Heart left ventricle (tissue), 16 donors: ENCODE data around the gene KCNMB2. TPM values are rescaled to one million over a fixed set of nuclear protein-coding genes. Genes with fewer than 3 reads are reported as not detected.
A peak's percentile ranks its signal among the peaks of the same experiment; 100 is the strongest.

Experiments
- ATAC-seq, 4 donors: fragments of 200-7000 bp; cut with Tn5 transposase; one replicate each; pipeline ENCODE4 v1.9.1; 2020 to 2022; ENCODE audit warnings: moderate library complexity in 4 of 4, mild to moderate bottlenecking in 3 of 4, moderate number of reproducible peaks in 1 of 4
- DNase-seq, 5 donors: peaks; one replicate each; pipeline ENCODE4 v3.0.0-alpha.2; 2020
- H3K27ac ChIP-seq, 12 donors: fragments of 200-600 bp; sonication (generic) in 4 of 12; one replicate each; pipeline versions ENCODE4 v1.5.0 to v1.8.0; 2016 to 2022; ENCODE audit warnings: mild to moderate bottlenecking in 2 of 12
- H3K27me3 ChIP-seq, 9 donors: fragments of 200-600 bp; sonication (generic) in 2 of 9; one replicate each; pipeline versions ENCODE4 v1.5.1 to v1.8.0; 2016 to 2022; ENCODE audit warnings: mild to moderate bottlenecking in 3 of 9
- H3K36me3 ChIP-seq, 9 donors: fragments of 200-600 bp; sonication (generic) in 2 of 9; one replicate each; pipeline versions ENCODE4 v1.5.0 to v1.8.0; 2018 to 2022; ENCODE audit warnings: mild to moderate bottlenecking in 2 of 9
- H3K4me1 ChIP-seq, 12 donors: fragments of 200-600 bp; sonication (generic) in 4 of 12; one replicate each; pipeline versions ENCODE4 v1.5.0 to v1.8.0; 2016 to 2022; ENCODE audit warnings: mild to moderate bottlenecking in 3 of 12
- H3K4me3 ChIP-seq, 12 donors: fragments of 200-600 bp; sonication (generic) in 4 of 12; one replicate each; pipeline versions ENCODE4 v1.5.0 to v1.8.0; 2017 to 2022; ENCODE audit warnings: mild to moderate bottlenecking in 9 of 12, moderate library complexity in 4 of 12
- H3K9me3 ChIP-seq, 12 donors: fragments of 200-600 bp; sonication (generic) in 4 of 12; one replicate each; pipeline versions ENCODE4 v1.5.0 to v1.8.0; 2016 to 2022; ENCODE audit warnings: mild to moderate bottlenecking in 1 of 12
- POLR2A ChIP-seq, 2 donors: fragments of 450-650 bp; IDR thresholded peaks; one replicate each; pipeline ENCODE4 v1.6.1; 2017; ENCODE audit warnings: antibody characterized with exemption in 2 of 2, mild to moderate bottlenecking in 2 of 2, moderate library complexity in 2 of 2
- WGBS, 4 donors: extraction: QIAGEN DNeasy Blood & Tissue Kit in 2 of 4; methylation state at CpG; one replicate each; pipeline versions ENCODE4 v1.1.5 to v1.1.7; 2013 to 2018; 5-methylcytosine and 5-hydroxymethylcytosine counted together
- intact Hi-C, 10 donors: fragments of 100-400 bp; cut with DNase I; formaldehyde crosslinking; loops; one replicate each; pipeline versions ENCODE4 v1.11.1 to v1.14.2; 2022
- long read RNA-seq, 3 donors: library from polyadenylated mRNA; unstranded; transcript quantifications; one replicate each; pipeline ENCODE4 v2.0.0, GENCODE V29; 2020 to 2021
- polyA plus RNA-seq, 2 donors: library from polyadenylated mRNA; stranded (reverse); fragments of 200-250 nt; gene quantifications; one replicate each; pipeline ENCODE4 v1.2.3, GENCODE V29; 2013
- total RNA-seq, 9 donors: library from RNA; depleted of rRNA in 2 of 9; stranded (reverse); fragments of >200 nt in 2 of 9; fragmentation: NEBNext Ultra II Directional in 3 of 9; extraction: Animal tissue kit (Norgen Biotek cat#: 25700) in 3 of 9; gene quantifications; one replicate each; pipeline versions ENCODE4 v1.1.0 to v1.2.4, GENCODE V29; 2016 to 2023
- TF ChIP-seq, protein P1 (sequence below), 12 donors: fragments of 200-600 bp; sonication (generic) in 4 of 12; IDR thresholded peaks; one replicate each; pipeline versions ENCODE4 v1.5.0 to v1.8.0; 2018 to 2022; ENCODE audit warnings: antibody characterized with exemption in 12 of 12, mild to moderate bottlenecking in 5 of 12
- donor health status: ischemic (EF 13 %, LVEDD 7.1; RV severe dilation, severe dysfunction).
- donor health status: healthy with polysubstance abuse.
- donor health status: DM: no; HTN: yes; CAD: no.
- donor health status: DM: no; HTN: no; CAD: no.
- donor health status: ischemic (EF 25% LVEDD 6.9; RV normal size, moderate dysfunction).
- donor health status: ischemic (EF 25% LVEDD 5.7; RV mildly dilated, moderate dysfunction).
- donor health status: healthy.
- donor health status: DM: yes; HTN: yes; CAD: no.
- donor health status: ischemic (EF 35%, LVEDD 5.7; RV mildly dilated, moderate dysfunction).
- donor health status: nonischemic (EF 11% LVEDD 7.7; RV severe dilation, severe dysfunction).
- donor health status: DM: yes; HTN: yes; CAD: no.
- donor health status: PGD.
- donor health status: ischemic (EF 29% LVEDD 5.4; RV normal size, mild dysfunction).
- donor health status: nonischemic (EF 23%, LVEDD 6.1; RV moderate dilation, normal function).

KCNMB2 gene
- total RNA-seq (1 to 10 TPM in 8 of 9 donors, not detected in 1; 1.3 to 5.7 (median 2.7) TPM), polyA plus RNA-seq (1 to 10 TPM in 1 of 2 donors, under 1 TPM in 1; 0.37 to 1.9 TPM)
- long read RNA-seq, donor 1, partial matches to known transcripts, result 1 of 3 reads
- long read RNA-seq, donor 1, other reads (novel, unspliced or antisense), result 2 of 3 reads
- long read RNA-seq, donor 2, partial matches to known transcripts, result 1 of 1 reads
- long read RNA-seq, donor 2, other reads (novel, unspliced or antisense), result 0 of 1 reads
- long read RNA-seq, donor 3, partial matches to known transcripts, result 0 of 1 reads
- long read RNA-seq, donor 3, other reads (novel, unspliced or antisense), result 1 of 1 reads

- TF ChIP-seq, protein P1, sequence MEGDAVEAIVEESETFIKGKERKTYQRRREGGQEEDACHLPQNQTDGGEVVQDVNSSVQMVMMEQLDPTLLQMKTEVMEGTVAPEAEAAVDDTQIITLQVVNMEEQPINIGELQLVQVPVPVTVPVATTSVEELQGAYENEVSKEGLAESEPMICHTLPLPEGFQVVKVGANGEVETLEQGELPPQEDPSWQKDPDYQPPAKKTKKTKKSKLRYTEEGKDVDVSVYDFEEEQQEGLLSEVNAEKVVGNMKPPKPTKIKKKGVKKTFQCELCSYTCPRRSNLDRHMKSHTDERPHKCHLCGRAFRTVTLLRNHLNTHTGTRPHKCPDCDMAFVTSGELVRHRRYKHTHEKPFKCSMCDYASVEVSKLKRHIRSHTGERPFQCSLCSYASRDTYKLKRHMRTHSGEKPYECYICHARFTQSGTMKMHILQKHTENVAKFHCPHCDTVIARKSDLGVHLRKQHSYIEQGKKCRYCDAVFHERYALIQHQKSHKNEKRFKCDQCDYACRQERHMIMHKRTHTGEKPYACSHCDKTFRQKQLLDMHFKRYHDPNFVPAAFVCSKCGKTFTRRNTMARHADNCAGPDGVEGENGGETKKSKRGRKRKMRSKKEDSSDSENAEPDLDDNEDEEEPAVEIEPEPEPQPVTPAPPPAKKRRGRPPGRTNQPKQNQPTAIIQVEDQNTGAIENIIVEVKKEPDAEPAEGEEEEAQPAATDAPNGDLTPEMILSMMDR (IDR thresholded peaks at IDR 0.05), result no peak
- TF ChIP-seq POLR2A (IDR thresholded peaks at IDR 0.05), result no peak
- Histone ChIP-seq H3K4me1 (peaks cover 0 to 6% (median 0%) of the 10 kb centered on the region in 12 donors), H3K27ac (peak within 1 kb of the TSS in 7 of 12 donors; percentile 0 to 53 (median 44)), H3K9me3 (peaks cover 0 to 1% (median 0%) of the 10 kb centered on the region in 12 donors), H3K4me3 (peak within 1 kb of the TSS; percentile 38 to 64 (median 52)), H3K36me3 (no peaks in the 10 kb centered on the region), H3K27me3 (peaks cover 0 to 7% (median 0%) of the 10 kb centered on the region in 9 donors)
- no peak for DNase-seq
- intact Hi-C loops, result loop anchor here in 3 of 10 donors (10.0 kb wide), 4 partner anchors 82 to 428 kb away; no protein-coding TSS in a partner anchor
- 14 to 23% (median 18%) methylated on average over 19 of the region's 19 CpGs for WGBS, 4 donors
- peak; percentile 71 to 88 (median 84) for ATAC-seq
Measured at GRCh38 chr3:178536211-178537079, at the start of gene KCNMB2. Gene KCNMB2, plus strand, starts transcription at chr3:178536436.

DNA sequence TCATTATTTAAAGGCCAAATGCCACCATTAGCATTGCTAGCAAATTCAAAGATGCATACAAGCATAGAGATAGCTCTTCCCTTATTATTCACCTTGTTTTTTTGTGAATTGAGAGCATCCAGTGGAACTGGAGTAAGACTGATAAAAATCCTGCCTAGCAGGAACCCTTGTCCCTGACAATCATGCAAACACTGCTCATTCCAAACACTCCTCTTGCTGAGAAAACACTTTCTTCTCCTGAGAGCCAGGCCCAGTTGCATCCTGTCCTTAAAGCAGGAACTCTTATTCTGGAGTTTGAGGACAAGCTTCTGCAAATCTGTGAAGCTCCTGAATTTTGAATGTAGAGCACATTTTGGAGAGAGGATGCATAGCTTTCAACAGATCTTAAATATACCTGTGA, 49.3 kb upstream of the KCNMB2 start:
- H3K4me1 ChIP-seq, result no peaks in the 10 kb centered on the region
- H3K9me3 ChIP-seq, result no peaks in the 10 kb centered on the region
- no peak for DNase-seq
- TF ChIP-seq, protein P1 (IDR thresholded peaks at IDR 0.05), result no peak
- no peak for TF ChIP-seq POLR2A (IDR thresholded peaks at IDR 0.05)
- no peaks in the 10 kb centered on the region for H3K36me3 ChIP-seq
- intact Hi-C loops, result no loop called here
- H3K4me3 ChIP-seq, result no peak overlapping the region
- H3K27ac ChIP-seq, result no peak overlapping the region
- H3K27me3 ChIP-seq, result no peaks in the 10 kb centered on the region
- no peak for ATAC-seq

DNA sequence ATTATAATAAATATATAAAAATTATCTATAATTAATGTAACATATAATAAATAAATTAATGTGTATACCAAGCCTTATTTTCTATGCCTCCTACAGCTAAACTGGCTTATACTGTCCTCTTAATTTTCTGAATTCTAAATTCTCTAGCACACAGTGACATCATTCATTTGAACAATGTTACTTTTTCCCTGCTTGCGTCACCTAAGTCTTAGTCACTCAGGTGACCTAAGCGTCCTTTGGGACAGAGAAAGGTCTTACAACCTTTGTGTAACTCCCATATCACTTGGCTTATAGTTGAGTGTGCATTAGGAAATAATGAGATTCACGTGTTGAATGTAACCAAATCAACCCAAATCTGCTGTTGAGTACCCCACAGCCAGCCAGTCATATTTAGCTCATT, 48.5 kb upstream of the KCNMB2 start:
- no peaks in the 10 kb centered on the region for H3K36me3 ChIP-seq
- intact Hi-C loops, result no loop called here
- H3K4me1 ChIP-seq, result no peaks in the 10 kb centered on the region
- no peaks in the 10 kb centered on the region for H3K27me3 ChIP-seq
- ATAC-seq (no peak), DNase-seq (no peak)
- H3K4me3 ChIP-seq, result no peak overlapping the region
- no peaks in the 10 kb centered on the region for H3K9me3 ChIP-seq
- WGBS, 4 donors, result 86 to 93% (median 88%) methylated on average over 3 of the region's 3 CpGs
- TF ChIP-seq, protein P1 (IDR thresholded peaks at IDR 0.05), result no peak
- no peak for TF ChIP-seq POLR2A (IDR thresholded peaks at IDR 0.05)
- no peak overlapping the region for H3K27ac ChIP-seq

DNA sequence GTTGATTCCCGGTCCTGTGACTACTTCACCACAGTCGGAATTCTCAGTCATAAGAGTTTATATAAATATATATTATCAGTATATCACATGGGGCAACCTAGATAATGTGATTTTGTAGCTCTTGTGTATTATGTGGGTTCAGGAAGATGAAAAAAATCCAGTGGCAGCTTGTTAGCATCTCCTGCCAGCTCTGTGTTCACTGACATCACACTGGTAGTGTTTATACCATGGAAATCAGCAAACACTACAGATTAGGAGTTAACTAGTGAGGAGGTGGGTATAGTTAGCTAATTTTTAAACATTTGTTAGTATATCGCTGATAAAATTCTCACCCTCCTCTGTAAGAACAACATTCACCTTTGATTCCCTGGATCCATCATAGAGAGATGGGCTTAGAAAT, 44.5 kb upstream of the KCNMB2 start:
- WGBS, 4 donors, result 80 to 88% (median 83%) methylated on average over 3 of the region's 3 CpGs
- no peaks in the 10 kb centered on the region for H3K4me1 ChIP-seq
- no peaks in the 10 kb centered on the region for H3K27me3 ChIP-seq
- intact Hi-C loops, result no loop called here
- DNase-seq (no peak), ATAC-seq (no peak)
- H3K9me3 ChIP-seq, result peaks cover 0 to 3% (median 0%) of the 10 kb centered on the region in 12 donors
- H3K4me3 ChIP-seq, result no peak overlapping the region
- H3K36me3 ChIP-seq, result no peaks in the 10 kb centered on the region
- no peak overlapping the region for H3K27ac ChIP-seq
- TF ChIP-seq, protein P1 (IDR thresholded peaks at IDR 0.05), result no peak
- TF ChIP-seq POLR2A (IDR thresholded peaks at IDR 0.05), result no peak
